Naive thymus-derived CD8-positive, alpha-beta T cell (primary cell): ENCODE measurements around the gene GATA3. TPM values are rescaled to one million over a fixed set of nuclear protein-coding genes. Genes with fewer than 3 reads are reported as not detected.

Experiments used
- ATAC-seq, 2 donors: fragments of 150-1000 bp; cut with Tn5 transposase in 1 of 2; sonication (Bioruptor Pico), chemical (Tn5 transposase) in 1 of 2; 1 replicate in 1 of 2; 2 replicates in 1 of 2; pipeline ENCODE4 v1.10.0; 2021; ENCODE audit warnings: mild to moderate bottlenecking in 2 of 2, moderate library complexity in 2 of 2
- POLR2A ChIA-PET: fragments of 350-600 bp; sonication (Branson Sonifier 250); formaldehyde crosslinking; loops from one replicate; lab custom pipeline; 2021; ENCODE audit warnings: antibody characterized with exemption; lab: Charles Lee
- DNase-seq, 10 donors: peaks; one replicate each; pipeline versions ENCODE4 v3.0.0 to v3.0.0-alpha.2; 2020 to 2022
- H3K27ac Mint-ChIP-seq, 10 donors: one replicate each; pipeline ENCODE4 v1.8.0; 2020 to 2022; ENCODE audit warnings: mild to moderate bottlenecking in 10 of 10, mixed read lengths in 10 of 10, moderate library complexity in 4 of 10, inconsistent platforms in 1 of 10
- H3K27me3 Mint-ChIP-seq, 5 donors: one replicate each; pipeline ENCODE4 v1.8.0; 2021 to 2022; ENCODE audit warnings: mixed read lengths in 5 of 5
- H3K36me3 Mint-ChIP-seq, 3 donors: one replicate each; pipeline ENCODE4 v1.8.0; 2020 to 2022; ENCODE audit warnings: mixed read lengths in 3 of 3, mild to moderate bottlenecking in 2 of 3, inconsistent platforms in 1 of 3
- H3K4me1 Mint-ChIP-seq, 4 donors: one replicate each; pipeline ENCODE4 v1.8.0; 2021 to 2022; ENCODE audit warnings: mixed read lengths in 4 of 4
- H3K4me3 Mint-ChIP-seq, 10 donors: one replicate each; pipeline ENCODE4 v1.8.0; 2020 to 2022; ENCODE audit warnings: mild to moderate bottlenecking in 10 of 10, mixed read lengths in 10 of 10, moderate library complexity in 6 of 10, inconsistent platforms in 1 of 10
- H3K9me3 Mint-ChIP-seq, 9 donors: one replicate each; pipeline ENCODE4 v1.8.0; 2020 to 2022; ENCODE audit warnings: mixed read lengths in 9 of 9, mild to moderate bottlenecking in 3 of 9, inconsistent platforms in 1 of 9, moderate library complexity in 1 of 9
- polyA plus RNA-seq, 3 donors: library from polyadenylated mRNA; unstranded; fragments of 300-500 nt; fragmentation: Illumina TruSeq; gene quantifications; one replicate each; pipeline ENCODE4 v1.2.3, GENCODE V29; 2021
- total RNA-seq, 8 experiments: library from RNA in 2 of 8; stranded (reverse) in 2 of 8; gene quantifications; one replicate each; pipeline ENCODE4 v1.2.3 and lab custom pipeline; 2021 to 2026

Gene GATA3
- total and polyA plus RNA-seq, 5 experiments from 2014 or later = 20.5 to 27.7 (median 23.9) TPM

DNA sequence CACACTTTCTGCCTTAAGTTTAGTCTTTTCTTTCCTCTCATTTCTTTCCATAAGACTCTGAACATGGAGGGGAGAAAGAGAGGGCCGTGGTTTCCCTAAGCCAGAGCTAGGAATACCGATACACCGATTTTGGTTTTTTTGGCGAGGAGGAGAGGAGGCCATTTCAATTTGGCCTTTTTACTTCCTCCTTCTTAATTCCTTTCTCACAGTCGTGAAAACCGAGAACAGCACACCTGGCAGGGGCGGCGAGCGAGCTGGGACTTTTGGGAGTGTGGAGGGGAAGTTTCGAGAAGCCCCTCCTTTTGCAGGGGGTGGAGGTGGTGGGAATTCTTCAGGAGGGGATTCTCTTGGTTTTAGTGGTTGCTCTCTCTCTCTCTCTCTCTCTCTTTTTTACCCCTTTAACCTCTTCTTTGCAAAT is 6.2 kb downstream of the GATA3 start:
- Mint-ChIP-seq H3K4me3 (peak overlapping the region; percentile 81 to 100 (median 92)), H3K36me3 (peaks cover 0 to 52% (median 16%) of the 10 kb centered on the region in 3 donors), H3K27ac (peak overlapping the region; percentile 93 to 99 (median 98)), H3K4me1 (peaks cover 43 to 89% (median 84%) of the 10 kb centered on the region in 4 donors), H3K27me3 (peaks cover 0 to 2% (median 0%) of the 10 kb centered on the region in 5 donors), H3K9me3 (no peaks in the 10 kb centered on the region)
- ATAC-seq = no peak
- peak in 2 of 10 donors; percentile 21 for DNase-seq
- POLR2A ChIA-PET = interaction anchor here (0.7 to 4.1 kb wide), 9 partner anchors 11 to 1035 kb away, joined by 3 to 20 read pairs (median 4); partner anchors contain the start of genes ATP5F1C, KIN and TAF3

- peaks cover 0 to 60% (median 23%) of the 10 kb centered on the region in 3 donors for H3K36me3 Mint-ChIP-seq
- H3K4me1 Mint-ChIP-seq = peaks cover 45 to 95% (median 89%) of the 10 kb centered on the region in 4 donors
- POLR2A ChIA-PET = interaction anchor here (0.6 to 4.1 kb wide), 11 partner anchors 10 to 1035 kb away, joined by 3 to 20 read pairs (median 3); partner anchors contain the start of genes ATP5F1C and KIN
- peak overlapping the region; percentile 81 to 100 (median 92) for H3K4me3 Mint-ChIP-seq
- ATAC-seq = peak; percentile 65 to 73
- peak in 6 of 10 donors; percentile 50 to 75 (median 68) for DNase-seq
- H3K27ac Mint-ChIP-seq = peak overlapping the region; percentile 93 to 99 (median 98)
- H3K9me3 Mint-ChIP-seq = no peaks in the 10 kb centered on the region
- H3K27me3 Mint-ChIP-seq = peaks cover 0 to under 1% (median 0%) of the 10 kb centered on the region in 5 donors
Observed at GRCh38 chr10:8061274-8062211, 7.1 kb downstream of the GATA3 start.

DNA sequence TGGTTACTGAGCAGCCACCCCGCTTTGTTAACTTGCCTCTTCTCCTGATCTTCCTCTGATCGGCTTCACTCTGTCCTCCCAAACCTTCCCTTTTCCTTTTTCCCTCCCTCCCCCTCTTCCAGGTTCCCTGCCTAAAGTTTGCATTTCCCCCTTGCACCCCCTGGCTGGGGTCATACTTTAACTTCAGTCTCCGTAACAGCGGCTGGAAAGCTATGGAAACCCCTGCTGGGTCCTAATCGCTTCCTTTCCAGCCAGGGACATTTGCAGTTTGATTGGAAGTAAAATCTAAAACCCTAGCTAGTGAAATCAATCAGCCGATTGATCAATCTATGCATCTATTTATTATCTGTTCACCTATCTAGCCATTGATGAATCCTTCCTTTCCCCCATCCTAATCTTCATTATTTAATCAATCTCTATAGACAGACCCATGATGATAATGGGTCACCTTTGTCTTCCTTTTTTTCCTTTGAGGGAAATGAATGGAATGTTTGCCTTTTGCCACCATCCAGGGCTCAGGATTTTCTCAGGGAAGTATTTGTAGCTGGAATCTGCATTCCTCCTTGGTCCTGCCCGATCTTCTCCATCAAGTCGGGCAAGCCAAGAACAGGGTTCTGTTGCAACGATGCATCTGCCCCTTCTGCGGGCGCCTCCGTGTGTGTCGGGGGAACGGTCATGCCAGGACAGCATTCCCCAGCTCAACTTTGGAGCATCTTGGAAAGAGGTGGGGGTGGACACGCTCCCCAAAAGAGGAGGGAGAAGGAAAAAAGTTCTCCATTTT is 8.8 kb downstream of the GATA3 start:
- DNase-seq = no peak
- POLR2A ChIA-PET = interaction anchor here (0.6 to 0.7 kb wide), 2 partner anchors 9 to 17 kb away, joined by 3 read pairs; no protein-coding TSS in a partner anchor
- Mint-ChIP-seq H3K36me3 (peaks cover 5 to 71% (median 37%) of the 10 kb centered on the region in 3 donors), H3K4me3 (peak overlapping the region in 8 of 10 donors; percentile 28 to 98 (median 66)), H3K27ac (peak overlapping the region; percentile 41 to 99 (median 95)), H3K27me3 (no peaks in the 10 kb centered on the region), H3K4me1 (peaks cover 37 to 92% (median 83%) of the 10 kb centered on the region in 4 donors), H3K9me3 (no peaks in the 10 kb centered on the region)
- no peak for ATAC-seq

DNA sequence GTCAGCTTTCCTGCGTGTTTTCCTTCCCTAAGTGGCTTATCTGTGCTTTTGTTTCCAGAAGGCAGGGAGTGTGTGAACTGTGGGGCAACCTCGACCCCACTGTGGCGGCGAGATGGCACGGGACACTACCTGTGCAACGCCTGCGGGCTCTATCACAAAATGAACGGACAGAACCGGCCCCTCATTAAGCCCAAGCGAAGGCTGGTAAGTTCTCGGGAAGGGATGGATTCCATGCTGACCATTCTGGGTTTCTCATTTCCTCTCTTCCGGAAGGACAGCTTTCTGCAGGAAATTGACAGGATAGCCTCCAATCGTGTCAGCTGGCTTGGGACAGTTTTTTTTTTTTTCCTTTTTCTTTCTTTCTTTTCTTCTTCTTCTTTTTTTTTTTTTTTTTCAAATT is 9.4 kb downstream of the GATA3 start:
- Mint-ChIP-seq H3K27ac (peak overlapping the region in 7 of 10 donors; percentile 47 to 99 (median 63)), H3K27me3 (no peaks in the 10 kb centered on the region), H3K36me3 (peaks cover 5 to 71% (median 38%) of the 10 kb centered on the region in 3 donors), H3K4me3 (peak overlapping the region in 3 of 10 donors; percentile 30 to 67 (median 47)), H3K9me3 (no peaks in the 10 kb centered on the region), H3K4me1 (peaks cover 35 to 91% (median 81%) of the 10 kb centered on the region in 4 donors)
- POLR2A ChIA-PET = interaction anchor here (0.6 kb wide), 1 partner anchor 16 kb away, joined by 3 read pairs; no protein-coding TSS in a partner anchor
- DNase-seq (no peak), ATAC-seq (no peak)

DNA sequence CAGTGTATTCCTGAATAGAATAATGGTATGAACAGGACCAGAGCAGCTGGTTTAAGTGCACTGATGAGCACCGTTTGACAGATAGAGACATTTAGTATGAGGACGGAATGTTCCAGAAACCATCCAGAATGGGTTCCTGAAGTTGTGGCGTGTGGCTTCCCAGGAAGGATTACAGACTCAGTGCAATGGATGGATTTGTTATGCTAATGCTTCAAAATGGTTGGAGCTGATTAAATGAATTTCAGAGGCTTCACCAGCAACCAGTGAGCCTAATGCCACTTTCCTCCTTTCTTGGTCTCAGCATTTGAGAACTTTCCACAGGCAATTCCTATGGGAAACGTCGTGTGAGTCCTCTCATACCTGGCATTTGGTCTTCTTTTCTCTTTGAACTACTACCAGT is 9.9 kb downstream of the GATA3 start:
- H3K4me3 Mint-ChIP-seq = peak overlapping the region in 4 of 10 donors; percentile 14 to 67 (median 38)
- POLR2A ChIA-PET = interaction anchor here (0.9 kb wide), 1 partner anchor 8 kb away, joined by 4 read pairs; no protein-coding TSS in a partner anchor
- no peaks in the 10 kb centered on the region for H3K27me3 Mint-ChIP-seq
- H3K36me3 Mint-ChIP-seq = peaks cover 9 to 72% (median 37%) of the 10 kb centered on the region in 3 donors
- H3K27ac Mint-ChIP-seq = peak overlapping the region in 7 of 10 donors; percentile 20 to 99 (median 63)
- ATAC-seq (no peak), DNase-seq (no peak)
- no peaks in the 10 kb centered on the region for H3K9me3 Mint-ChIP-seq
- H3K4me1 Mint-ChIP-seq = peaks cover 33 to 91% (median 81%) of the 10 kb centered on the region in 4 donors

GRCh38 chr10:8065651-8066050 is 11.2 kb downstream of the GATA3 start:
- Mint-ChIP-seq H3K36me3 (peaks cover 10 to 84% (median 43%) of the 10 kb centered on the region in 3 donors), H3K27ac (peak overlapping the region in 4 of 10 donors; percentile 37 to 80 (median 72)), H3K27me3 (no peaks in the 10 kb centered on the region), H3K9me3 (no peaks in the 10 kb centered on the region), H3K4me3 (peak overlapping the region in 3 of 10 donors; percentile 7 to 55 (median 19)), H3K4me1 (peaks cover 27 to 84% (median 76%) of the 10 kb centered on the region in 4 donors)
- ATAC-seq (no peak), DNase-seq (no peak)
- POLR2A ChIA-PET = interaction anchor here (0.7 kb wide), 1 partner anchor 278 kb away, joined by 3 read pairs; the partner anchor contains the start of genes ATP5F1C and KIN

DNA sequence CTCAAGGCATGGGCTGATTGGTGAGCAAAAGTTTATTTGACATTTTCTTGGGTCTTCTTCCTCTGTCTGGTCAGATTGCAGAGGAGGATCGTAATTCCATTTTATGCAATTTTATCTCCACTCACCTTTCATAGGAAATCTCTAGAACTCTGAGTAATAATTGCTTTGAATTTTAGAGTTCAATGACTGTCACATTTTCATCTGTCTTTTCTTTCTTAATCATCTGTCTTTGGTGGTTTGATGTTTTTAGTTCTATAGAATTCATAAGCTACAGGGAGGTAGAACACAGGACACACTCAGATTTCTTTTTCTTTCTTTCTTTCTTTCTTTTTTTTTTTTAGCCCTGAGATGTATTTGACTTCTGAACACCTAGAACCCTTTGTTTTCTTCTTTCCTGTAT is 11.6 kb downstream of the GATA3 start:
- POLR2A ChIA-PET = interaction anchor here (0.7 kb wide), 2 partner anchors 12 to 278 kb away, joined by 3 to 4 read pairs; partner anchors contain the start of genes ATP5F1C, GATA3 and KIN
- H3K27ac Mint-ChIP-seq = peak overlapping the region in 6 of 10 donors; percentile 23 to 80 (median 46)
- H3K27me3 Mint-ChIP-seq = no peaks in the 10 kb centered on the region
- no peak for DNase-seq
- no peak for ATAC-seq
- H3K4me1 Mint-ChIP-seq = peaks cover 24 to 83% (median 75%) of the 10 kb centered on the region in 4 donors
- peak overlapping the region in 5 of 10 donors; percentile 8 to 55 (median 23) for H3K4me3 Mint-ChIP-seq
- H3K36me3 Mint-ChIP-seq = peaks cover 10 to 89% (median 47%) of the 10 kb centered on the region in 3 donors
- no peaks in the 10 kb centered on the region for H3K9me3 Mint-ChIP-seq

GRCh38 chr10:8066797-8067196 is 12.3 kb downstream of the GATA3 start:
- POLR2A ChIA-PET = interaction anchor here (0.7 kb wide), 1 partner anchor 12 kb away, joined by 4 read pairs; the partner anchor contains the start of gene GATA3
- DNase-seq = no peak
- Mint-ChIP-seq H3K4me1 (peaks cover 23 to 81% (median 73%) of the 10 kb centered on the region in 4 donors), H3K36me3 (peaks cover 10 to 94% (median 48%) of the 10 kb centered on the region in 3 donors), H3K27ac (peak overlapping the region in 3 of 10 donors; percentile 37 to 80 (median 43)), H3K27me3 (no peaks in the 10 kb centered on the region), H3K4me3 (peak overlapping the region in 1 of 10 donors; percentile 15), H3K9me3 (no peaks in the 10 kb centered on the region)
- no peak for ATAC-seq

DNA sequence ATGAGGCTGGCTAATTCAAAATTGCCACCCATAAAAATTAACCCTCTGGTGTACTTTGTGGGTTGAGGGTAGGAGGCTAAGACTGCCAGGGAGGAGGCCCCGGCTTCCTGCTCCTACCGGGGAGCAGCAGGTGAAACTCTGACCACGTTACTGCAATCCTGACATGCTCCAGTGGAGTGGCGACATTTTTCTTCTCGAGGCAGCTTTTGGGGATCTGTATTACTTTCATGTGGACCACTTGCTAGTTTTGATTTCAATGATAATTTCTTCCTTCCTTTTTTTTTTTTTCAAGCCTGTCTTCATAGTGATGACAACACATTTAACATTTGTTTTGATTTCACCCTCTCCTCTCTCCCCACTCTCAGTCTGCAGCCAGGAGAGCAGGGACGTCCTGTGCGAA is 14.6 kb downstream of the GATA3 start:
- Mint-ChIP-seq H3K4me1 (peaks cover 18 to 78% (median 61%) of the 10 kb centered on the region in 4 donors), H3K27ac (peak overlapping the region in 7 of 10 donors; percentile 32 to 83 (median 68)), H3K9me3 (no peaks in the 10 kb centered on the region), H3K36me3 (peaks cover 14 to 99% (median 54%) of the 10 kb centered on the region in 3 donors), H3K4me3 (peak overlapping the region in 2 of 10 donors; percentile 24 to 36), H3K27me3 (no peaks in the 10 kb centered on the region)
- ATAC-seq (no peak), DNase-seq (no peak)
- POLR2A ChIA-PET = interaction anchor here (1.1 kb wide), 1 partner anchor 59 kb away, joined by 3 read pairs; no protein-coding TSS in a partner anchor

DNA sequence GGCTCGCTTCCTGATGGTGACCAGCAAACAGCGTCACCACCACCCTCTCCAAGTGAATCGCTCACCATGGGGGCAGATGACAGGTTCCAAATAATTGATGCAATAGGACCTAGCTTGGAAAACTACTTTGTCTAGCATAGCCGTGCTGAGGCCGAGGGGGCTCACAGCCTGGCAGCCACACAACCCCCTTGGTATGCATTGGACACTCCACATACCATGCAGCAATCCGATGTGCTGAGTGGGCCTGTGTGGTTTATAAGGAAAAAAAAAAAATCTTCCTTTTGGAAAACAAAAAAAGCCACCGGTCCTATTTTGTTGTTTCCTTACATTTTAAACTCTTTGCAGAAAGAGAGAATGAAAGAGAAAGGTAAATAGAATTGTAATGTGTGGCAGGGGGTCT is 15.1 kb downstream of the GATA3 start:
- Mint-ChIP-seq H3K27ac (peak overlapping the region in 3 of 10 donors; percentile 68 to 83 (median 68)), H3K36me3 (peaks cover 14 to 99% (median 51%) of the 10 kb centered on the region in 3 donors), H3K4me1 (peaks cover 15 to 74% (median 57%) of the 10 kb centered on the region in 4 donors), H3K9me3 (no peaks in the 10 kb centered on the region), H3K27me3 (no peaks in the 10 kb centered on the region), H3K4me3 (no peak overlapping the region)
- POLR2A ChIA-PET = interaction anchor here (1.5 kb wide), 1 partner anchor 13 kb away, joined by 4 read pairs; no protein-coding TSS in a partner anchor
- ATAC-seq = no peak
- DNase-seq = no peak

- Mint-ChIP-seq H3K36me3 (peaks cover 14 to 100% (median 50%) of the 10 kb centered on the region in 3 donors), H3K27me3 (no peaks in the 10 kb centered on the region), H3K4me3 (no peak overlapping the region), H3K9me3 (no peaks in the 10 kb centered on the region), H3K4me1 (peaks cover 15 to 72% (median 54%) of the 10 kb centered on the region in 4 donors), H3K27ac (peak overlapping the region in 5 of 10 donors; percentile 27 to 84 (median 65))
- DNase-seq (no peak), ATAC-seq (no peak)
- POLR2A ChIA-PET = interaction anchor here (1.5 kb wide), 1 partner anchor 14 kb away, joined by 4 read pairs; no protein-coding TSS in a partner anchor
Observed at GRCh38 chr10:8070440-8070839, 16.0 kb downstream of the GATA3 start.
